Natural killer cell (primary cell): ENCODE data around the gene LIMS1. TPM values are rescaled to one million over a fixed set of nuclear protein-coding genes. Genes with fewer than 3 reads are reported as not detected.
A peak's percentile ranks its signal among the peaks of the same experiment; 100 is the strongest.
"Not testable (repeated sequence)": the region's sequence is repeated elsewhere in the genome, so short reads cannot be mapped to it uniquely, and the experiment has no call there.

ENCODE experiments used
- ATAC-seq, 3 donors: fragments of 150-1000 bp in 2 of 3; fragments of 200-7000 bp in 1 of 3; cut with Tn5 transposase; 1 replicate in 1 of 3; 2 replicates in 2 of 3; pipeline ENCODE4 v1.10.0; 2021; ENCODE audit warnings: mild to moderate bottlenecking in 2 of 3, moderate library complexity in 2 of 3
- DNase-seq, 2 donors: peaks; one replicate each; pipeline versions ENCODE4 v3.0.0 to v3.0.0-alpha.2; 2013 to 2021; ENCODE audit warnings: mixed read lengths in 1 of 2
- H3K27ac ChIP-seq: one replicate; pipeline ENCODE4 v1.5.1; 2013; ENCODE audit warnings: mild to moderate bottlenecking, low read length
- H3K27me3 ChIP-seq: one replicate; pipeline ENCODE4 v1.6.1; 2013; ENCODE audit warnings: low read length; ENCODE audit not compliant: control insufficient read depth, insufficient read depth
- H3K36me3 ChIP-seq: one replicate; pipeline ENCODE4 v1.6.1; 2013; ENCODE audit warnings: low read length; ENCODE audit not compliant: control insufficient read depth, insufficient read depth
- H3K4me1 ChIP-seq: one replicate; pipeline ENCODE4 v1.6.1; 2013; ENCODE audit warnings: low read length; ENCODE audit not compliant: control insufficient read depth, insufficient read depth
- H3K4me3 ChIP-seq: one replicate; pipeline ENCODE4 v1.5.1; 2013; ENCODE audit warnings: low read length
- H3K9me3 ChIP-seq: one replicate; pipeline ENCODE4 v1.6.1; 2013; ENCODE audit warnings: low read length; ENCODE audit not compliant: control insufficient read depth, insufficient read depth
- H3K27ac Mint-ChIP-seq, 2 donors: one replicate each; pipeline ENCODE4 v1.8.0; 2022; ENCODE audit warnings: mild to moderate bottlenecking in 2 of 2, mixed read lengths in 2 of 2, moderate library complexity in 1 of 2
- H3K27me3 Mint-ChIP-seq, 2 donors: one replicate each; pipeline ENCODE4 v1.8.0; 2022; ENCODE audit warnings: low read depth in 2 of 2, mixed read lengths in 2 of 2
- H3K36me3 Mint-ChIP-seq: one replicate; pipeline ENCODE4 v1.8.0; 2022; ENCODE audit warnings: mixed read lengths
- H3K4me1 Mint-ChIP-seq, 2 donors: one replicate each; pipeline ENCODE4 v1.8.0; 2022; ENCODE audit warnings: mixed read lengths in 2 of 2
- H3K4me3 Mint-ChIP-seq: one replicate; pipeline ENCODE4 v1.8.0; 2022; ENCODE audit warnings: mild to moderate bottlenecking, moderate library complexity, mixed read lengths
- H3K9me3 Mint-ChIP-seq, 2 donors: one replicate each; pipeline ENCODE4 v1.8.0; 2022; ENCODE audit warnings: mixed read lengths in 2 of 2
- WGBS: methylation state at CpG from one replicate; pipeline ENCODE4 v1.1.7; 2013; ENCODE audit warnings: missing lambda C conversion rate; ENCODE audit not compliant: insufficient coverage; 5-methylcytosine and 5-hydroxymethylcytosine counted together
- intact Hi-C: fragments of 100-400 bp; cut with micrococcal nuclease; formaldehyde crosslinking; loops from one replicate; pipeline ENCODE4 v1.14.2; 2022
- total RNA-seq, 4 donors: library from RNA; stranded (reverse); fragments of 120-200 nt in 1 of 4; gene quantifications; one replicate each; pipeline versions ENCODE4 v1.2.3 to v1.2.4, GENCODE V29; 2013 to 2022
- TF ChIP-seq, protein P1 (sequence below): fragments of 200-600 bp; IDR thresholded peaks from one replicate; pipeline ENCODE4 v1.8.0; 2022; ENCODE audit warnings: antibody characterized with exemption

Gene LIMS1
- total RNA-seq, 3 donors from 2014 or later (not counting 1 experiment from before 2014, with no cell fraction given): 31.6 to 41.4 (median 34.8) TPM

DNA sequence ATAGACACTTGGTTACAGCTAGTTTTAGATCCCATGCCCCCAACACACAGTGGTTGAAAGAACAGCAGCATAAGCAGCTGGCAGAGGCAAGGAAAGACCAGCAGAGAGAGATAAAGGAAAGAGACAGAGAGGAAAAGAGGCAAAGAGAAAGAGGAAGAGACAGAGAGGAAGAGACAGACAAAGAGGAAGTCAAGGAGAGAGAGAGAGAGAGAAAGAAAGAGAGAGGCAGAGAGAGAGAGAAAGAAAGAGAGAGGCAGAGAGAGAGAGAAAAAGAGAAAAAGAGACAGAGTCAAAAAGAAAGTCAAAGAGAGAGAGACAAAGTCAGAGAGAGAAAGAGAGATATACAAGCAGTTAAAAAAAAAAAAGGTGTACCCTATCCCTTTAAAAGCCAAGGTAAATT lies 9.0 kb upstream of the LIMS1 start:
- ATAC-seq, H3K9me3 Mint-ChIP-seq, intact Hi-C loops: not testable (repeated sequence)

DNA sequence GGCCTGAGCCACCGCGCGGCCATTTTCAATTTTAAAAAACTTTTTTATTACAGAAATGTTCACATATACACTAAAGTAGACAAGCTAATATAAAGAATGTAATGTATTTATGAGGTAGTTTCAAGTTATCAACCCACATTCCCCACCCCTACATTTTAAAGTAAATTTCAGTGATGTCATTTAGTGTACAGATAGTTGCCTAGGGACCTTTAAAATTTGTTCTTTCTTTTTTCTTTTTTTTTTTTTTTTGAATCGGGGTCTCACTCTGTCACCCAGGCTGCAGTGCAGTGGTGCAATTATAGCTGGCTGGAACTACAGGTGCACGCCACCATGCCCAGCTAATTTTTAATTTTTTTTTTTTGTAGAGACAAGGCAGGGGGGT lies 2.6 kb upstream of the LIMS1 start:
- H3K36me3 Mint-ChIP-seq: no peaks in the 10 kb centered on the region
- TF ChIP-seq, protein P1, sequence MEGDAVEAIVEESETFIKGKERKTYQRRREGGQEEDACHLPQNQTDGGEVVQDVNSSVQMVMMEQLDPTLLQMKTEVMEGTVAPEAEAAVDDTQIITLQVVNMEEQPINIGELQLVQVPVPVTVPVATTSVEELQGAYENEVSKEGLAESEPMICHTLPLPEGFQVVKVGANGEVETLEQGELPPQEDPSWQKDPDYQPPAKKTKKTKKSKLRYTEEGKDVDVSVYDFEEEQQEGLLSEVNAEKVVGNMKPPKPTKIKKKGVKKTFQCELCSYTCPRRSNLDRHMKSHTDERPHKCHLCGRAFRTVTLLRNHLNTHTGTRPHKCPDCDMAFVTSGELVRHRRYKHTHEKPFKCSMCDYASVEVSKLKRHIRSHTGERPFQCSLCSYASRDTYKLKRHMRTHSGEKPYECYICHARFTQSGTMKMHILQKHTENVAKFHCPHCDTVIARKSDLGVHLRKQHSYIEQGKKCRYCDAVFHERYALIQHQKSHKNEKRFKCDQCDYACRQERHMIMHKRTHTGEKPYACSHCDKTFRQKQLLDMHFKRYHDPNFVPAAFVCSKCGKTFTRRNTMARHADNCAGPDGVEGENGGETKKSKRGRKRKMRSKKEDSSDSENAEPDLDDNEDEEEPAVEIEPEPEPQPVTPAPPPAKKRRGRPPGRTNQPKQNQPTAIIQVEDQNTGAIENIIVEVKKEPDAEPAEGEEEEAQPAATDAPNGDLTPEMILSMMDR: no peak
- Histone ChIP-seq H3K27ac (no peak overlapping the region), H3K9me3 (no peaks in the 10 kb centered on the region), H3K4me3 (no peak overlapping the region), H3K4me1 (peaks cover 11% of the 10 kb centered on the region), H3K36me3 (no peaks in the 10 kb centered on the region), H3K27me3 (no peaks in the 10 kb centered on the region)
- DNase-seq (no peak), ATAC-seq (no peak)
- peaks cover 13 to 18% of the 10 kb centered on the region in 2 donors for H3K4me1 Mint-ChIP-seq
- no peak overlapping the region for H3K4me3 Mint-ChIP-seq
- WGBS: 92% methylated on average over 1 of the region's 5 CpGs
- H3K9me3 Mint-ChIP-seq: no peaks in the 10 kb centered on the region
- no peaks in the 10 kb centered on the region for H3K27me3 Mint-ChIP-seq
- no peak overlapping the region for H3K27ac Mint-ChIP-seq
- intact Hi-C loops: loop anchor here (10.0 kb wide), 1 partner anchor 93 kb away; no protein-coding TSS in a partner anchor

More for the DNA sequence above, 9.0 kb upstream of the LIMS1 start:
- H3K4me1 Mint-ChIP-seq, DNase-seq, H3K36me3 Mint-ChIP-seq, H3K27me3 Mint-ChIP-seq, H3K27ac Mint-ChIP-seq, H3K4me3 Mint-ChIP-seq, H3K9me3 ChIP-seq, H3K36me3 ChIP-seq, H3K4me3 ChIP-seq, H3K4me1 ChIP-seq, H3K27me3 ChIP-seq, H3K27ac ChIP-seq: not testable (repeated sequence)

DNA sequence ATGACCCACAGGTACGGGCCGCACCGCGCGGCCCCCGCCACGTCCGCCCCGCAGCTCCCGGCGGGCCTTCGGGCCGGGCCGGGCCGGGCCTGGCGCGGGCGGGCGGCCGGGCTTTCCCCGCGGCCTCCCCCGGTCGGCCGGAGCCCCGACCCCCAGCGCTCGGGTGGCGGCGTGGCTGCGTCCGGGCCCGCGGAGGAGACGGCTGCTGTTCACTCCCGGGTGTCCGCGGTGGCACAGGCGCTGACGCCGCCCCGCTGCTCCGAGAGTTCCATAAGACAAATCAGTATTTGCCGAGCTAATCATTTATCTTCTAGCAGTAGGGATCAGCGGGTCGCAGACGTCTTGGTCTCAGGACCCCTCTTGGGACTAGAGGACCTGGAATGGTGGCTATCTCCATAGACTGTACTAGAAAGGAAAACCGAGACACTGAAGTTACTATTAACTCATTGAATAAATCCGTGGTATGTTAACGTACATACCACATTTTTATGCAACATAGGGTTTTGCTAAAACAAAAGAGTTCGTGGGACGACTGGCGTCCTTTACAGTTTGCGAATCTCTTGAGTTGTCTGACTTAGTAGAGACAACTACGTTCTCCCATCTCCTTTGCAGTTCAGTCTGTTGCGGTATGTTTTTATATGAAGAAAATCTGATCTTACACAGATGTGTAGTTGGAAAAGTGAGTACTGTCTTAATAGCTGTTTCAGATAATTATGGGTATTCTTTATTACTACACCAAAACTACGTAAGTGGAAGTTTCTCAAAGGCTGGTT lies 500 bp downstream of the LIMS1 start:
- peak; percentile 46 to 51 (median 48) for ATAC-seq

DNA sequence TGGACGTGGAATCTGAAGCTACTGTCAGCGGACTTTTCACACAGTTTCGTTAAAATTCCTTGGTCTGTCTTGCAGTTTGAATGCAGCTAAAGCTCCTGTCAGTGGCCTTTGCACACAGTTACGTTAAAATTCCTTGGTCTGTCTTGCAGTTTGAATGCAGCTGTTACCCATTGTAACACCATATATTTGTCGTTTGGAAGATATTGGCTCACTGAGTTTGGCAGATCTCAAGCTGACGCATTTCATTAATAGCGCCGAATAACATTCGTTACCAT lies 1.0 kb downstream of the LIMS1 start:
- WGBS: 60% methylated on average over 9 of the region's 9 CpGs
- Histone ChIP-seq H3K27me3 (no peaks in the 10 kb centered on the region), H3K4me3 (peak overlapping the region; percentile 69), H3K36me3 (no peaks in the 10 kb centered on the region), H3K9me3 (no peaks in the 10 kb centered on the region), H3K4me1 (peaks cover 11% of the 10 kb centered on the region), H3K27ac (no peak overlapping the region)
- no peaks in the 10 kb centered on the region for H3K9me3 Mint-ChIP-seq
- peaks cover 13 to 18% of the 10 kb centered on the region in 2 donors for H3K4me1 Mint-ChIP-seq
- H3K27ac Mint-ChIP-seq: peak overlapping the region; percentile 60 to 79
- no peak for DNase-seq
- ATAC-seq: no peak
- intact Hi-C loops: loop anchor here (2.0 to 10.0 kb wide), 2 partner anchors 86 to 90 kb away; partner anchors contain the start of gene GCC2
- peak overlapping the region; percentile 93 for H3K4me3 Mint-ChIP-seq
- no peaks in the 10 kb centered on the region for H3K27me3 Mint-ChIP-seq
- H3K36me3 Mint-ChIP-seq: no peaks in the 10 kb centered on the region
- TF ChIP-seq, protein P1: no peak

More for the DNA sequence above, 500 bp downstream of the LIMS1 start:
- H3K36me3 ChIP-seq: no peaks in the 10 kb centered on the region
- Mint-ChIP-seq H3K27me3 (no peaks in the 10 kb centered on the region), H3K27ac (peak overlapping the region; percentile 60 to 79), H3K9me3 (no peaks in the 10 kb centered on the region), H3K4me1 (peaks cover 13 to 18% of the 10 kb centered on the region in 2 donors), H3K4me3 (peak overlapping the region; percentile 93), H3K36me3 (no peaks in the 10 kb centered on the region)
- WGBS: 1% methylated on average over 57 of the region's 57 CpGs
- H3K27me3 ChIP-seq: no peaks in the 10 kb centered on the region
- peaks cover 11% of the 10 kb centered on the region for H3K4me1 ChIP-seq
- H3K4me3 ChIP-seq: peak overlapping the region; percentile 69
- DNase-seq: peak in 1 of 2 donors; percentile 61
- intact Hi-C loops: loop anchor here (2.0 to 10.0 kb wide), 2 partner anchors 86 to 90 kb away; partner anchors contain the start of gene GCC2
- TF ChIP-seq, protein P1: no peak
- no peaks in the 10 kb centered on the region for H3K9me3 ChIP-seq
- H3K27ac ChIP-seq: peak overlapping the region; percentile 30
